ENCODE data around the gene PRSS22.

The PRSS22 gene

GRCh38 chr16:2879854-2880508, 22.0 kb upstream of the PRSS22 start:
- no peak for DNase-seq

DNA sequence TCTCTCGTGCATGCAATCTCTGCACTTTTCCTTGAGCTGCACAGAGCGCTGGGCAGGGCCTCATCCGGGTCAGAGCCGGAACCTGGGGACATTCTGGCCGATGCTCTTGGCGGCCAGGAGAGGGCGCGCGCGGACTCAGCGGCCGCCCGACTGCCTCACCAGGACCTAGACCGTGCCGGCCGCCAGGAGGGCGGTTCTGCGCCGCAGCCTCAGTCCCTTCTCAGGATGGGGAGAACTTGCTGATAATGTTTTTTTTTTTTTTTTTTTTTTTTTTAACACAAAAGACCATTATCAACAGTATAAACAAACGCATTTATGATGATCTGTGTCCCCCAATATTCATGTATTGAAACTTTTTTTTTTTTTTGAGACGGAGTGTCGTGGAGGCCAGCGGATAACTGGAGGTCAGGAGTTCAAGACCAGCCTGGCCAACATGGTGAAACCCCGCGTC, 17.0 kb upstream of the PRSS22 start:
- DNase-seq, result peak; percentile 51

- no peak for DNase-seq
Measured at GRCh38 chr16:2874032-2874911, 16.3 kb upstream of the PRSS22 start.

- DNase-seq, result no peak
Measured at GRCh38 chr16:2871926-2872325, 14.0 kb upstream of the PRSS22 start.

- peak; percentile 68 for DNase-seq
Measured at GRCh38 chr16:2867987-2868789, 10.2 kb upstream of the PRSS22 start.

GRCh38 chr16:2867661-2867986, 9.7 kb upstream of the PRSS22 start:
- DNase-seq, result no peak

DNA sequence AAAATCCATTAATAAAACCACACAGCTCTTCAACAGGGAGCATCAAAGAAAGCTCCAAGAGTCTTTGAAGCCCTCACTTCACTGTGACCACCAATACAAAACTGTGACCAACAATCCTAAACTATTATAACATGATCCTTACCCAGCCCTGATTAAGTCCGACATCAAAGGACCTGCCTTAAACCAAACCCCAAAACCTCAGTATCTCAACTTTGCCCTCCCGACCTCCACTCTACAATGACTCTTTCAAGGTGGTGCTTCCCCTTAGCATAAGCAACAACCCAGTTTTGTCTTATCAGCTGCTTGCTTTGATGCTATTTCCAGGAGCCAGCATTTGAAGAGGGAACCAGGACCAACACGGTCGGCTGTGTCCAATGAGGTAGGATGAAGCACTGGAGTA, 8.5 kb upstream of the PRSS22 start:
- DNase-seq, result no peak

- no peak for DNase-seq
Measured at GRCh38 chr16:2865651-2866050, 7.7 kb upstream of the PRSS22 start.

- DNase-seq, result no peak
Measured at GRCh38 chr16:2860826-2861567, 3.0 kb upstream of the PRSS22 start.

- no peak for DNase-seq
Measured at GRCh38 chr16:2859686-2860265, 1.8 kb upstream of the PRSS22 start.

- DNase-seq, result no peak
Measured at GRCh38 chr16:2858245-2859025, 465 bp upstream of the PRSS22 start.

GRCh38 chr16:2856686-2857450, 1.1 kb downstream of the PRSS22 start:
- no peak for DNase-seq

- no peak for DNase-seq
Measured at GRCh38 chr16:2856061-2856670, 1.8 kb downstream of the PRSS22 start.

GRCh38 chr16:2855536-2855935, 2.4 kb downstream of the PRSS22 start:
- DNase-seq, result no peak

DNA sequence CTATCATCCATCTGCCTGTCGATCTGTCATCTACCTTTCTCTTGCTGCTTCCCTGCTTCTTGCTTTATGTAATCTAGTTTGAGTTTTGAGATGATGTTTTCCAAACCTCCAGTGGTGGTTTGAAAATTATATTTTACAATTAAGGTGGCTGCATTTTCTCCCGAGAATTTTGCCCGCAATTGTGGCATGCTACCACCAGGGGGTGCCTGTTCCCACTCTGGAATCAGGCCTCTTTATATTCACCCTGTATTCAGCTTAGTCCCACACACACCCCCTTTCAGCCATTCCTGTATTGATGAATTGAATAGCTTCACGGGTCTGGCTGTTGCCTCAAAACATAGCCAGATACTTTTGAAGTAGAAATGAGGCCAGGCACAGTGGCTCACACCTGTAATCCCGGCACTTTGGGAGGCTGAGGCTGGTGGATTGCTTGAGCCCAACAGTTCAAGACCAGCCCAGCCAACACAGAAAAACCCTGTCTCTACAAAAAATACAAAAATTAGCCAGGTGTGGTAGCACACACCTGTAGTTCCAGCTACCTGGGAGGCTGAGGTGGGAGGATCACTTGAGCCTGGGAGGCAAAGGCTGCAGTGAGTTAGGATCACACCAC, 3.2 kb downstream of the PRSS22 start:
- DNase-seq, result no peak

DNA sequence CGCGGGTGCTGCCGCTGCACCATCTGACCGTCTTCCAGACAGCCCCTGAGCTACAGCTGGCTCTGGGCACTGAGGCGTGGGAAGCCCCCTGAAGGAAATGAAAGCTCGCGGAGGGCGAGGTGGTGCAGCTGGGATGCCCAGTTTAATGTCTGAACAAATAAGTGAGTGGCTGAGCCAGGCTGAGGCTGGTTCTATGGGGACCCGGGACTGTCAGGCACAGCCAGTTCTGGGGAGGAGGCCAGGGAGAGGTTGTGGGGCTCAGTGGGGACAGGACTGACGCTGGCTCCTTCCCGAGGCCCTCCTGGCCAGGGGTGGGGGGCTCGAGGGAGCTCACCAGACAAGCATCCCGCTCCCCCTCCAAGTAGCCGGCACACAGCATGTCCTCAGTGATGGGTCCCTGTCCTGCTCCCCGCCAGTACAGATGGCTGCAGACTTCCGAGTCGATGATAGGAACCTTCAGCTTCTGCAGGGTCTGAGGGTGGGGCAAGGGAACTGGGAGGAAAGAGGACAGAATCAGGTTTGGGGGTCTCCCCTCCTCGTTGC, 4.4 kb downstream of the PRSS22 start:
- no peak for DNase-seq

DNA sequence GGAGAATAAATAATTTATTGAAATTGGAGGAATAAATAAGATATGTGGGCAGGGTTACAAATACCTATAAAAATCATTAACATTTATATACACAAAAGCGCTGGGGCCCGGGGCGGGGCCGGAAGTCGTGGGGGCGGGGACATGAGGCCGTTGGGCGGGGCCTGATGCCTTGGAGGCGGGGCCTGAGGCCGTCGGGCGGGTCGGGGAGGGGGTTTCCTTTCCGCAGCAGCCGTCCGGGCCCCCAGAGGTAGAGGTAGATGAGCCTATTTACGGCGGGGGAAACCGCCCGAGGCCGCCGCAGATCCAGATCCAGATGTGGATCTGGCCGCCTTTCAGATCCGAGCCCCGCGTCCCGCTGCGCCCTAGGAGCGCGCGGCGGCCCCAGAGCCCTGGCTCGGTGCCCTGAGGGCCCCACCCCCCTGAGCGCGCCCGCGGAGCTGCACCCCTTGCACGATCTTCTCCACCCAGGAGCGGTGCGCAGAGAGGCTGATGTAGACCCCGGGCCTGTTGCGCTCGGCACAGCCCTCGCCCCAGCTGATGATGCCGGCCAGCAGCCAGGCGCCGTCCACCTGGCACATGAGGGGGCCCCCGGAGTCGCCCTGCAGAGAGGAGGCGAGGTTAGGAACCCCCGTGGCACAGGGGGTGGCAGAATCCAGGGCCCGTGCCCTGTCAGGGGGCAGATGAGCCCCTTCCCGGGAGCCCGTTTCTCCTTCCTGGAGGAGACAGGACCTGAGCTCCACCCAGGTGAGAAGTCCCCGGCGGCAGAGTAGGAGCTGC, 5.1 kb downstream of the PRSS22 start:
- no peak for DNase-seq

GRCh38 chr16:2852003-2852730, 5.8 kb downstream of the PRSS22 start:
- DNase-seq, result no peak

Measured in NCI-H187 treated with DMSO at 0.1 percent for 48 hours (cell line).